Thoracic aorta (tissue), 2 donors: ENCODE data around the gene SYT13. TPM values are rescaled to one million over a fixed set of nuclear protein-coding genes. Genes with fewer than 3 reads are reported as not detected.
"Not testable (repeated sequence)": the region's sequence is repeated elsewhere in the genome, so short reads cannot be mapped to it uniquely, and the experiment has no call there.

Experiments used
- ATAC-seq: fragments of 150-250 bp; one replicate; pipeline ENCODE4 v1.8.0; 2017; ENCODE audit warnings: low read depth; ENCODE audit not compliant: insufficient number of reproducible peaks, low FRiP score
- DNase-seq: peaks from one replicate; pipeline ENCODE4 v3.0.0-alpha.2; 2020; ENCODE audit warnings: low spot score
- H3K27ac ChIP-seq, 2 donors: fragments of 200-600 bp; sonication (generic); 1 replicate in 1 of 2; 2 replicates in 1 of 2; pipeline ENCODE4 v1.5.1; 2016; ENCODE audit warnings: mild to moderate bottlenecking in 2 of 2, moderate library complexity in 2 of 2
- H3K27me3 ChIP-seq: fragments of 200-600 bp; sonication (generic); replicated peaks from 2 replicates; pipeline ENCODE4 v1.6.0; 2016; ENCODE audit warnings: mild to moderate bottlenecking; ENCODE audit not compliant: insufficient read depth
- H3K36me3 ChIP-seq: fragments of 200-600 bp; sonication (generic); one replicate; pipeline ENCODE4 v1.5.1; 2016
- H3K4me1 ChIP-seq, 2 donors: fragments of 200-600 bp; sonication (generic); 1 replicate in 1 of 2; 2 replicates in 1 of 2; pipeline versions ENCODE4 v1.5.1 to v1.6.0; 2016; ENCODE audit warnings: low read depth in 2 of 2, mild to moderate bottlenecking in 1 of 2; ENCODE audit not compliant: control insufficient read depth in 1 of 2
- H3K4me3 ChIP-seq: fragments of 200-600 bp; sonication (generic); 2 replicates; pipeline ENCODE4 v1.5.1; 2016; ENCODE audit warnings: mild to moderate bottlenecking
- H3K9me3 ChIP-seq: fragments of 200-600 bp; sonication (generic); 2 replicates; pipeline ENCODE4 v1.5.1; 2016
- total RNA-seq, 2 donors: library from RNA; depleted of rRNA; stranded (reverse); fragments of >200 nt; gene quantifications; one replicate each; pipeline versions ENCODE4 v1.1.0 to v1.2.3, GENCODE V29; 2016
- TF ChIP-seq, protein P1 (sequence below): fragments of 200-600 bp; sonication (generic); IDR thresholded peaks from one replicate; pipeline ENCODE4 v1.5.1; 2019; ENCODE audit warnings: antibody characterized with exemption

The SYT13 gene
- total RNA-seq, 2 donors from 2014 or later, result not detected

GRCh38 chr11:45293566-45294192 lies 7.5 kb upstream of the SYT13 start:
- TF ChIP-seq, protein P1, sequence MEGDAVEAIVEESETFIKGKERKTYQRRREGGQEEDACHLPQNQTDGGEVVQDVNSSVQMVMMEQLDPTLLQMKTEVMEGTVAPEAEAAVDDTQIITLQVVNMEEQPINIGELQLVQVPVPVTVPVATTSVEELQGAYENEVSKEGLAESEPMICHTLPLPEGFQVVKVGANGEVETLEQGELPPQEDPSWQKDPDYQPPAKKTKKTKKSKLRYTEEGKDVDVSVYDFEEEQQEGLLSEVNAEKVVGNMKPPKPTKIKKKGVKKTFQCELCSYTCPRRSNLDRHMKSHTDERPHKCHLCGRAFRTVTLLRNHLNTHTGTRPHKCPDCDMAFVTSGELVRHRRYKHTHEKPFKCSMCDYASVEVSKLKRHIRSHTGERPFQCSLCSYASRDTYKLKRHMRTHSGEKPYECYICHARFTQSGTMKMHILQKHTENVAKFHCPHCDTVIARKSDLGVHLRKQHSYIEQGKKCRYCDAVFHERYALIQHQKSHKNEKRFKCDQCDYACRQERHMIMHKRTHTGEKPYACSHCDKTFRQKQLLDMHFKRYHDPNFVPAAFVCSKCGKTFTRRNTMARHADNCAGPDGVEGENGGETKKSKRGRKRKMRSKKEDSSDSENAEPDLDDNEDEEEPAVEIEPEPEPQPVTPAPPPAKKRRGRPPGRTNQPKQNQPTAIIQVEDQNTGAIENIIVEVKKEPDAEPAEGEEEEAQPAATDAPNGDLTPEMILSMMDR, result peak; percentile 55
- not testable (repeated sequence) for ATAC-seq, H3K4me3 ChIP-seq, H3K27me3 ChIP-seq, H3K27ac ChIP-seq, H3K36me3 ChIP-seq, H3K9me3 ChIP-seq, H3K4me1 ChIP-seq
- peak; percentile 36 for DNase-seq

DNA sequence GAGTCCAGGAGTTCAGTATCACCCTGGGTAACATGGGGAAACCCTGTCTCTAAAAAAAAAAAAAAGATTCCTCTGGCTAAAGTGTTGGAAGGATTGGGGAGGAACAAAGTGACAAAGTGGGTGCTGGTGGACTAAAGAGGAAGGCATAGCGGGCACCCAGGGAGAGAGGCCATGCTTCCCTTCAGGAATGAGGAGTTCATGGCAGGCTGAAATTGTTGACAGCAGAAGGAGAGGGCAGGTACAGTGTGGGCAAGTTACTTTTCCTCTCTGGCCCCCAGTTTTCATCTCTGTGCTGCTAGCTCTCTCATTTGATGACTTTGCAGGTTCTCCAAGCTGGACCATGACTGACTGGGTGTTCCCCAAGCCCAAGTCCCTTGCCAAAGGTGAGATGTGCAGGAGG lies 4.4 kb upstream of the SYT13 start:
- Histone ChIP-seq H3K36me3 (no peaks in the 10 kb centered on the region), H3K4me3 (no peak overlapping the region), H3K27ac (no peak overlapping the region), H3K4me1 (peaks cover 0 to 7% of the 10 kb centered on the region in 2 donors), H3K27me3 (peaks cover 10% of the 10 kb centered on the region), H3K9me3 (peaks cover 3% of the 10 kb centered on the region)
- TF ChIP-seq, protein P1, result no peak
- ATAC-seq (no peak), DNase-seq (no peak)

DNA sequence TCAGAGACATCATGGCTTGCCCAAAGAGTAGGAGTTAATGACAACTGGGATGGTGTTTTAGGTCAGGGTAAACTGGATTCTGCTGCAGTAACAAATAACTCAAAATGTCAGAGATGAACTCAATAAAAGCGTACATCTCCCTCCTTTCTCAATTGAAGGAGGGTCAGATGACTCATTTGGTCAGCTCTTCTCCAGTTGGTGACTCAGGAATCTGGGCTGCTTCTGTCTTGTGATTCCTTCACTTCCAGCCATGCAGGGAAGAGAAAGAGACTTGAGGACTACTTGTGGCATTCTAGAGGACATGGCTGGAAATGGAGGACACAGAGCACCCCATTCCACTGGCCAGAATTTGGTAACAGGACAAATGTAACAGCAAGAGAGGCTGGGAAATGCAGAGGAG lies 3.2 kb upstream of the SYT13 start:
- no peak for DNase-seq

GRCh38 chr11:45288339-45288738 lies 2.2 kb upstream of the SYT13 start:
- Histone ChIP-seq H3K4me1 (peaks cover 0 to 7% of the 10 kb centered on the region in 2 donors), H3K9me3 (peaks cover 3% of the 10 kb centered on the region), H3K4me3 (no peak overlapping the region), H3K27ac (no peak overlapping the region), H3K36me3 (no peaks in the 10 kb centered on the region), H3K27me3 (peaks cover 10% of the 10 kb centered on the region)
- ATAC-seq, result no peak
- no peak for DNase-seq
- TF ChIP-seq, protein P1, result no peak

More for the DNA sequence above, 3.2 kb upstream of the SYT13 start:
- TF ChIP-seq, protein P1, result no peak
- Histone ChIP-seq H3K27me3 (peaks cover 10% of the 10 kb centered on the region), H3K9me3 (peaks cover 3% of the 10 kb centered on the region), H3K36me3 (no peaks in the 10 kb centered on the region), H3K4me3 (no peak overlapping the region), H3K4me1 (peaks cover 0 to 7% of the 10 kb centered on the region in 2 donors), H3K27ac (no peak overlapping the region)
- ATAC-seq, result no peak

DNA sequence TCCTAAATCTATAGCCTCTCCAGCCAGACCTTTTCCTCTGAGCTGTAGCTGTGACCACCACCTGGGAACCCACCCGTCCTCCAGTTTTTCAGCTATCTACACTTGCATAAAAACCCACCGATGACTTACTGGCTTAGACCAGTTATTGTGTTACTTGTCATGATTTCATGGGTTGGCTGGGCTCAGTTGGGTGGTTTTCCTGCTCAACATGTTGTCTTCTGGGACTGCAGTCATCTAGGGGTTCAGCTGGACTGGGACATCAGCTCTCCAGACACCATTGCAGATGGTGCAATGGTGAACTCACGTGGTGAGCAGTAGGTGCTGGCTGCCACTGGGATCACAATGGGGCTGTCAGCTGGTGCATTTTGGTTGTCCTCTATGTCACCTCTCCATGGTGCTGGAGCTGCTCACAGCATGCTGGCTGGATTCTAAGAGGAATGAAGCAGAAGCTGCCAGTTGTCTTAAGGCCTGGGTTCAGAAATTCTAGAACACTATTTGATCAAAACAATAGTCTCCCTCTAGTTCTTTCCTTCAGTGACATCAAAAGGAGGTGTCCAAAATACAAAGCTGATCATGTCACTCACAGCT lies 1.3 kb upstream of the SYT13 start:
- ATAC-seq (no peak), DNase-seq (no peak)
- TF ChIP-seq, protein P1, result no peak
- H3K27ac ChIP-seq, result no peak overlapping the region
- peaks cover 10% of the 10 kb centered on the region for H3K27me3 ChIP-seq
- no peaks in the 10 kb centered on the region for H3K36me3 ChIP-seq
- H3K4me3 ChIP-seq, result no peak overlapping the region
- peaks cover 0 to 7% of the 10 kb centered on the region in 2 donors for H3K4me1 ChIP-seq
- H3K9me3 ChIP-seq, result peaks cover 3% of the 10 kb centered on the region
